GM12864 (cell line): ENCODE data around the gene ARHGAP19.
A peak's percentile ranks its signal among the peaks of the same experiment; 100 is the strongest.

Source experiments
- DNase-seq: peaks from one replicate; pipeline ENCODE4 v3.0.0-alpha.2; 2011; ENCODE audit warnings: low read depth
- H3K4me3 ChIP-seq: 2 replicates; pipeline ENCODE4 v1.5.1; 2011; ENCODE audit warnings: mild to moderate bottlenecking, low read depth, low read length, control low read depth
- CTCF ChIP-seq: IDR thresholded peaks from 2 replicates; pipeline ENCODE4 v1.5.1; 2011; ENCODE audit warnings: low read depth, mild to moderate bottlenecking, moderate library complexity, low read length, control low read depth, inconsistent platforms; ENCODE audit errors: missing control alignments

ARHGAP19 gene

GRCh38 chr10:97204826-97205679 lies 87.4 kb downstream of the ARHGAP19 start:
- TF ChIP-seq CTCF: no peak
- DNase-seq: no peak
- no peak overlapping the region for H3K4me3 ChIP-seq

DNA sequence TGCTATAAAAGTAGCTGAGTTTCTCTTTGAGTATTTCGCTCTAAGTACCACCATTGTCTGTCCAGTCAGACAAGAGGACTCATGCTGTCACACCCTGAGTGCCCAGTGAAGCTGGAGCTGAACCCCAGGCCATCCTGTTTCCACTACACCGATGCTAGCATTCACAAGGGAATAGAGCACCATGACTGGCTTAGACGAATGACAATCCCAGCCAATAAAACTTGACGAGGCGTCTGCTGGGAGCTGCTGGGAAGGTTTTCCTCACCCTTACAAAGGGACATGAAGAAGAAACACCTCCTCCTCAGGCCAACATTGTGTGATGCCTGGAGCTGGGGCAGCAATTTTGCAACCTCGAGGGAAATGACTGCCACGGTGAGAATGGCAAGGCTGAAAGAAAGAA lies 89.2 kb downstream of the ARHGAP19 start:
- TF ChIP-seq CTCF: no peak
- no peak overlapping the region for H3K4me3 ChIP-seq
- no peak for DNase-seq

DNA sequence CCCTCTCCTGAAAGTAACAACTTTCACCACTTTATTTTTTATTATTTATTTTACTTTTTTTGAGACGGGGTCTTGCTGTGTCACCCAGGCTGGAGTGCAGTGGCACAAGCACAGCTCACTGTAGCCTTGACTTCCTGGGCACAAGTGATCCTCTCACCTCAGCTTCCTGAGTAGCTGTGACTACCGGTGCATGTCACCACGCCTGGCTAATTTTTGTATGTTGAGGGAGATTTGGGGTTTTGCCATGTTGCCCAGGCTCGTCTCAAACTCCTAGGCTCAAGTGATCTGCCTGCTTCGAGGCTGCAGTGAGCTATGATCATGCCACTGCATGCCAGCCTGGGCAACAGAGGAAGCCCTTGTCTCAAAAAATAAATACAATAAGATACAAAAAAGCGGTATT lies 91.8 kb downstream of the ARHGAP19 start:
- H3K4me3 ChIP-seq: no peak overlapping the region
- TF ChIP-seq CTCF: no peak
- no peak for DNase-seq

DNA sequence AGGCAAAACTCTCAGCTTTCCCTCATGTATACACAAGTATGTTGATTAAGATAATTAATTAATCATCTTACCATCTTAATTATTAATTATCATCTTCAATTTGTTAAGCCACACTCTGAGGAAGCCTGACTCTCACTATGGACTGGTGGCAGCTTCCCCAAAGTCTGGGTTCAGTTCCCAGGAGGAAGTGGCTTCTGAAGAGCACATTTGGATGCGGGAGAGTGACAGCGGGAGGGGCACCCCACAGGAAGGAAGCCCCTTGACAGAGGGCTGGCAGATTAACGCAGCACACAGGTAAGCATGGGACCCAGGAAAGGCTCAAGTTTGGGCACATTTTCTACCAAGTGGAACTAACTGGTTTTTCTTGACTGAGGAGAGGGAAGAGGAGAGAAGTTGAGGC lies 93.3 kb downstream of the ARHGAP19 start:
- H3K4me3 ChIP-seq: no peak overlapping the region
- TF ChIP-seq CTCF: no peak
- no peak for DNase-seq

DNA sequence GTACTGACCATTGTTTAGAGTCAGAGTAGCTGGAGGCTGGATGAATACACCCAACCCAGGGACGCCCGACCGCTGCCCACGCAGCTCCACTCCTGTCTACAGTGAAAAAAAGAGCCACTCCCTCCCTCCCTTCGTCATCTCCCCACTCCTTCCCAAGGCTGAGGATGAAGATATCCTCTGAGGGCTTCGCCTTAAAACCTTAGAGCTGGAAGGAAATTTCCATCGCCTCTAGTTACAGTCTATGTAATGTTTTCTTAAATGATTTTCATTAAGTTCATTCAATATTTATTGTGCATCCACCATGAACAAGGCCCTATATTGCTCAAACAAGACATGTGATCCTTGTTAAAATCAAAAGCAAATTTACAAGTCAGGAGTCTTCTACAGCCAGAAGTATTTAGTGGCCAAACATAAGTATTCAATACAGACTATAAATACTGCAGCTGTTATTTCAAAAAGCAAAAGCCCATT lies 95.4 kb downstream of the ARHGAP19 start:
- no peak for DNase-seq
- no peak for TF ChIP-seq CTCF
- no peak overlapping the region for H3K4me3 ChIP-seq

DNA sequence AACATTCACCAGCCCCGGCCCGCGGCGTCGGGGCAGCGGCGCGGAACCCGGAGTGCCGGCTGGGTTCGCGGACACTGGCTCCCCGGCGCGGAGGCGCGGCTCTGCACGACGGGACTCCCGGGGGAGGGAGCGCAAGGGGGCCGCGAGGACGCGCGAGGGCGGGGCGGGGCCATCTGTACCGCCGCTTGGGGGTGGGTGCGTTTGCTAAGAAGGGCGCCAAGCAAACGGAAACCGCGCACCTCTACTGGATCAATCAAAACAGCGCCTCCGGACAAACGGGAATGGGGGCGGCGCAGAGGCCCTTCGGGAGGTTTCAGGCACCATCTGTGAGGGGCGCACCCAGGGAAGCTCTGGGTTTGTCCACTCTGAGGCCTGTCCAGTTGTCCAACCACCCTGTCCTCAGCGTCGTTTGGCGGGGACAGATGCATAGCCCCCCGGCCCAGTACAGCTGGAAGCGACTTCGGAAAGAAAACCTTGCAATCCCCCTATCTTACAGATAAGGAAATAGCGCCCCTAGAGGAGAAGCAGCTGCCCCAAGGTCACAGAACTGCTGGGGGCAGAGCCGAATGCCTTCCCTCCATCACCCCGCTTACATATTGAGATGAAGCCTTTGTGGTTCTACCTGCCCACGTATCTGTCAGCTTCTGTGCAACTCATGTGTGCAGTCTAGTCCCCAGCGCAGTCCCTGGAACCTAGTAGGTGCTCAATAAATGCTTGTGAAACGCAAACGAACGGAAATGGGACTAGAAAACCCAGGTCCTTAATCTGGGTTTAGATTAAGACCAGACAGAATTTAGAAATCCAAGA lies 96.0 kb downstream of the ARHGAP19 start:
- TF ChIP-seq CTCF: peak; percentile 88
- DNase-seq: no peak
- H3K4me3 ChIP-seq: peak overlapping the region; percentile 61
